Measurements from ENCODE around the gene TRAK2. TPM values are rescaled to one million over a fixed set of nuclear protein-coding genes. Genes with fewer than 3 reads are reported as not detected.
"Not testable (repeated sequence)": the region's sequence is repeated elsewhere in the genome, so short reads cannot be mapped to it uniquely, and the experiment has no call there.

Gene TRAK2
- 10 to 100 TPM; 30.2 to 48.3 (median 34.8) TPM for total RNA-seq

DNA sequence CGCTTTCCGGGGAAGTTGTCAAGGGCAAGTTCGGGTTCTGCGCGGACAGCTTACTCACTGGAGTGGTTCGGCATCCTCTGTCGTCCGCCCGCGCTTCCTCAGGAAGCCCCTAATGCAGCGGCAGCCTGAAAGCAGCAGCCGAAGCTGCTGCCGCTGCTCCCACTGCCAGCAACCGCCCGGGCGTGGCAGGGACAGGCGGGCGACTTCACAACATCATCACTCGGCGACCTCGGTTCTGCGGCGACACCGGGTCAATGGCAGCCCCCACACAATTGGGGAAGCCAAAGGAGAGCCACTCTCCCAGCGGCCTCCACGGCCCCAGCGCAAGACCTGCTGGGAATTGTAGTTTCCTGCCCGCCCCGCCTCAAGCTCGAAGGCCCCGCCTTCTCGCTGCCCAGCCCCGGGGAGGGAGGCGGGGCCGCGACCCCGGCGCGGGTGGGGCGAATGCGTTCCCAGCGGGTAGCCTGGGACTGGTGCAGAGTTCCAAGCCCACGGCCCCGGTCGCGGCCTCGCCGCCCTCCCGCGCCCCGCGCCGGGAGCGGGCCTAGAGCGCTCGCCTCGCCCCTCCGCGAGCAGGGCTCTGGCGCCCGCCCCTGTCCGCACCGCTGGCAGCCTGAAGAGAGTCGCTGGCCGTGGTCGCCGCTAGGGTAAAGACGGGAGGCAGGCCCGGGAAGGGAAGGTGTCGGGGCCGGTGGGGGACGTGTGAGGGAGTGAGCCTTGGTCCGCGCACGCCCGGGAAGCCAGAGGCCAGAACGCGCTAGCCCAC is at the start of gene TRAK2, which contains the start of gene STRADB:
TSS of gene TRAK2 (minus strand) at position 167 of the 766 bp plus-strand sequence. CDS start 30,951 bp downstream, outside the sequence.
TSS of gene STRADB (plus strand) at position 449 of the 766 bp plus-strand sequence. CDS start 3,101 bp downstream, outside the sequence.
- Histone ChIP-seq H3K27ac (peak within 1 kb of the TSS; percentile 89 to 94 (median 92)), H3K4me1 (peaks cover 0 to 45% (median 16%) of the 10 kb centered on the region in 4 donors), H3K4me3 (peak within 1 kb of the TSS; percentile 78 to 96 (median 91)), H3K9me3 (no peaks in the 10 kb centered on the region), H3K27me3 (no peaks in the 10 kb centered on the region), H3K36me3 (peaks cover 0 to 2% (median 0%) of the 10 kb centered on the region in 3 donors)
- WGBS, 2 donors: 0 to 1% methylated on average over 2 to 59 of the region's 78 CpGs
- peak; percentile 83 to 94 for TF ChIP-seq EP300 (IDR thresholded peaks at IDR 0.05)
- peak; percentile 35 to 79 for TF ChIP-seq POLR2A (IDR thresholded peaks at IDR 0.05)
- TF ChIP-seq CTCF (IDR thresholded peaks at IDR 0.05): peak; percentile 20 to 80 (median 30)
- DNase-seq (ENCODE audit: low spot score in 2 of 2): peak; percentile 83 to 88

- no peak for TF ChIP-seq POLR2A (IDR thresholded peaks at IDR 0.05)
- TF ChIP-seq CTCF (IDR thresholded peaks at IDR 0.05): no peak
- no peak for TF ChIP-seq EP300 (IDR thresholded peaks at IDR 0.05)
- no peaks in the 10 kb centered on the region for H3K4me1 ChIP-seq
- DNase-seq (ENCODE audit: low spot score in 2 of 2): no peak
- H3K27me3 ChIP-seq: no peaks in the 10 kb centered on the region
- WGBS, 2 donors: 73 to 80% methylated on average over 3 of the region's 3 CpGs
- peaks cover 0 to 46% (median 0%) of the 10 kb centered on the region in 3 donors for H3K36me3 ChIP-seq
- no peak overlapping the region for H3K27ac ChIP-seq
- no peak overlapping the region for H3K4me3 ChIP-seq
- H3K9me3 ChIP-seq: peaks cover 0 to 29% (median 9%) of the 10 kb centered on the region in 4 donors
Observed at GRCh38 chr2:201500534-201500933, 49.3 kb upstream of the TRAK2 start.

- Histone ChIP-seq H3K27me3 (no peaks in the 10 kb centered on the region), H3K4me1 (no peaks in the 10 kb centered on the region), H3K36me3 (peaks cover 0 to 15% (median 0%) of the 10 kb centered on the region in 3 donors), H3K27ac (no peak overlapping the region), H3K9me3 (peaks cover 0 to 3% (median under 1%) of the 10 kb centered on the region in 4 donors), H3K4me3 (no peak overlapping the region)
- DNase-seq (ENCODE audit: low spot score in 2 of 2): no peak
- no peak for TF ChIP-seq CTCF (IDR thresholded peaks at IDR 0.05)
- no peak for TF ChIP-seq POLR2A (IDR thresholded peaks at IDR 0.05)
- WGBS, 2 donors: 71 to 72% methylated on average over 1 of the region's 1 CpG
Observed at GRCh38 chr2:201496785-201497184, 45.5 kb upstream of the TRAK2 start.

- H3K27me3 ChIP-seq: no peaks in the 10 kb centered on the region
- no peak for DNase-seq (ENCODE audit: low spot score in 2 of 2)
- 83 to 87% methylated on average over 4 of the region's 4 CpGs for WGBS, 2 donors
- H3K36me3 ChIP-seq: no peaks in the 10 kb centered on the region
- H3K27ac ChIP-seq: no peak overlapping the region
- TF ChIP-seq POLR2A (IDR thresholded peaks at IDR 0.05) (no peak), EP300 (IDR thresholded peaks at IDR 0.05) (no peak), CTCF (IDR thresholded peaks at IDR 0.05) (no peak)
- no peak overlapping the region for H3K4me3 ChIP-seq
- no peaks in the 10 kb centered on the region for H3K4me1 ChIP-seq
- H3K9me3 ChIP-seq: no peaks in the 10 kb centered on the region
Observed at GRCh38 chr2:201490291-201490690, 39.0 kb upstream of the TRAK2 start.

DNA sequence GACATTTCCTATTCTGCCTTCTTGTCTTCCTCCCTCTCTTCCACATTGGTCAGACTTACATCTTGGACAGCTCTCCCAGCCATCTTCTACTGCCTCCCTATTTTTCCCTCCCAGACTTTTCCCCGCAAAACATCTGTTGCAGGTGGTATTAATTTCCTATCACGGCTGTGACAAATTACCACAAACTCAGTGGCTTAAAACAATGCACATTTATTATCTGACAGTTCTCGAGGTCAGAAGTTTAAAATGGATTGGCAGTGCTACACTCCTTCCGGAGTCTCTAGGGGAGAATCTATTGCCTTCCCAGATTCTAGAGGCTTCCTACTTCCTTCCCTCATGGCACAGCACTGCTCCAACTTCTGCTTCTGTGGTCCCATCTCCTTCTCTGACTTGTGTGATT is 33.5 kb upstream of the TRAK2 start:
- no peak overlapping the region for H3K27ac ChIP-seq
- TF ChIP-seq POLR2A (IDR thresholded peaks at IDR 0.05) (no peak), EP300 (IDR thresholded peaks at IDR 0.05) (no peak), CTCF (IDR thresholded peaks at IDR 0.05) (no peak)
- H3K9me3 ChIP-seq: no peaks in the 10 kb centered on the region
- no peaks in the 10 kb centered on the region for H3K27me3 ChIP-seq
- DNase-seq (ENCODE audit: low spot score in 2 of 2): no peak
- H3K4me1 ChIP-seq: no peaks in the 10 kb centered on the region
- H3K4me3 ChIP-seq: no peak overlapping the region
- 47 to 48% methylated on average over 4 of the region's 4 CpGs for WGBS, 2 donors
- H3K36me3 ChIP-seq: peaks cover 0 to 32% (median 0%) of the 10 kb centered on the region in 3 donors

GRCh38 chr2:201483758-201484157 is 32.5 kb upstream of the TRAK2 start:
- not testable (repeated sequence) for H3K9me3 ChIP-seq; H3K4me3 ChIP-seq; H3K4me1 ChIP-seq; DNase-seq (ENCODE audit: low spot score in 2 of 2); H3K27me3 ChIP-seq; H3K27ac ChIP-seq
- H3K36me3 ChIP-seq: peaks cover 0 to 41% (median 2%) of the 10 kb centered on the region in 3 donors
- 69 to 76% methylated on average over 4 of the region's 4 CpGs for WGBS, 2 donors

Measured in tibial nerve (tissue), 4 donors.